NT2/D1 (cell line): ENCODE data around the gene ZNF850.

Source experiments
- SUZ12 ChIP-seq: IDR thresholded peaks from 2 replicates; pipeline ENCODE4 v1.6.1; 2011; ENCODE audit not compliant: insufficient read length, insufficient read depth; ENCODE audit errors: extremely low read depth
- YY1 ChIP-seq: IDR thresholded peaks from 2 replicates; pipeline ENCODE4 v1.6.1; 2011; ENCODE audit not compliant: insufficient read length, insufficient read depth
- ZNF274 ChIP-seq: IDR thresholded peaks from 2 replicates; pipeline ENCODE4 v1.6.1; 2011; ENCODE audit warnings: mild to moderate bottlenecking, low read depth, low read length

DNA sequence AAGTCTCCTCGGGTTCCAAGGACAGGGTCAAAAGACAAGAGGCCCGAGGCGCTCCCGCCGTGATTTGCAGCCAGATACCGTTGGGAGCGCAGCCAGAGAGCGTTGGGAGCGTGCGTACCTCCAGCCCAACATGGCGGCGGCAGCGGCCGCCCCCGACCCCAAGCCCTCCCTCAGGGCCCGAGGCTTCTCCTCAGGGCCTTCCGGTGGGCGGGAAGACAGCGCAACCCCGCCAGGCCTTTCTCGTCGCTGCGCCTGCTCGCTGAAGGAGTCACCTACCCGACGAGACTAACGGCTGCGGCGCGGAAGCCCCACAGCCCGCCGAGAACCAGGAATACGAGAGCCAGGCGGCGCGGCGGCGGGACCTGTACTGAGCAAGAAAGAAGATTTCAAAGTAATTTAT lies 3.2 kb upstream of the ZNF850 start:
- TF ChIP-seq SUZ12 (no peak), ZNF274 (no peak), YY1 (peak; percentile 31)
